Erythroblast (primary cell): ENCODE data around the gene PARP4.

Experiments
- GATA1 ChIP-seq: IDR thresholded peaks from 2 replicates; pipeline ENCODE4 v1.6.1; 2011; ENCODE audit warnings: low read depth, mild to moderate bottlenecking, control low read depth, low read length, moderate library complexity
- POLR2A ChIP-seq: IDR thresholded peaks from 2 replicates; pipeline ENCODE4 v1.6.1; 2011; ENCODE audit warnings: mild to moderate bottlenecking, low read length

- TF ChIP-seq GATA1 (no peak), POLR2A (no peak)
Observed at GRCh38 chr13:24495151-24495729, 17.3 kb downstream of the PARP4 start.
